GM21529 (cell line): ENCODE measurements around the gene THAP5.

Experiments
- ATAC-seq: cut with Tn5 transposase; IDR thresholded peaks from one replicate; pipeline ENCODE4 v1.9.1; 2021; ENCODE audit not compliant: unreplicated experiment

Gene THAP5

DNA sequence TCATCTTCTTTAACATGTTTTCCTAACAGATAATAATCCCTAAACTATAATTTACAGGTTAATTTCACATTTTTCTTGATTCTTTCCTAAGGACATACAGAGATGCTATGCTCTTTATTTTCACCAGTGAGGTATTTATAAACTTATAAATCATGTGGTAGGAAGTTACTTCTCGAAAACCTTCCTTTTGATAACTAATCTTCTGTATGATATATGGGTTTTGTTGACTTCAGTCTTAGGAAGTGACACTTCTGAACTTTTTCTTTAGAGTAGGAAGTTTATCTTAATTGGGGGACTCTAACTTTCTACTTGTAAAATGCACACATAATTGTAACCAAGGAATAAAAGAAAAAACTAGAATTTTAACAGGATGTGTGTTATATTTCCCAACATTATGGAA lies 33.8 kb downstream of the THAP5 start:
- no peak for ATAC-seq

DNA sequence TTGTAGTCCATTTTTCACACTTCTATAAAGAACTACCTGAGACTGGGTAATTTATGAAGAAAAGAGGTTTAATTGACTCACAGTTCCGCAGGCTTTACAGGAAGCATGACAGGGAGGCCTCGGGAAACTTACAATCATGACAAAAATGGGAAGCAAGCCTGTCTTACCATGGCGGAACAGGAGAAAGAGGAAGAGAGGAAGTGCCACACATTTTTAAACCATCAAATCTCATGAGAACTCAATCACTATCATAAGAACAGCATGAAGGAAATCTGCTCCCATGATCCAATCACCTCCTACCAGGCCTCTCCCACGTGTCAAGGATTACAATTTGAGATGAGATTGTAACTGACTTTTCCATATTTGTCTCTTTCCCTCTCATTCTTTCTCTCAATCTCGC lies 34.2 kb downstream of the THAP5 start:
- ATAC-seq: no peak

DNA sequence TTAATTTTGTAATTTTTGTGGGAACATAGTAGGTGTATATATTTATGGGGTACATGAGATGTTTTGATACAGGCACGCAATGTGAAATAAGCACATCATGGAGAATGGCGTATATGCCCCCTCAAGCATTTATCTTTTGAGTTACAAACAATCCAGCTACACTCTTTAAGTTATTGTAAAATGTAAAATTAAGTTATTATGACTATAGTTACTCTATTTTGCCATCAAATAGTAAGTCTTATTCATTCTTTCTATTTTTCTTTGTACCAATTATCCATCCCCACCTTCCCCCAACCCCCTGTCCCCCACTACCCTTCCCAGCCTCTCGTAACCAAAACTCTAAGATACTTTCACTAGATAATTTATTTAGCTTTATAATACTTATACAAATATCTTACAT lies 35.8 kb downstream of the THAP5 start:
- no peak for ATAC-seq

DNA sequence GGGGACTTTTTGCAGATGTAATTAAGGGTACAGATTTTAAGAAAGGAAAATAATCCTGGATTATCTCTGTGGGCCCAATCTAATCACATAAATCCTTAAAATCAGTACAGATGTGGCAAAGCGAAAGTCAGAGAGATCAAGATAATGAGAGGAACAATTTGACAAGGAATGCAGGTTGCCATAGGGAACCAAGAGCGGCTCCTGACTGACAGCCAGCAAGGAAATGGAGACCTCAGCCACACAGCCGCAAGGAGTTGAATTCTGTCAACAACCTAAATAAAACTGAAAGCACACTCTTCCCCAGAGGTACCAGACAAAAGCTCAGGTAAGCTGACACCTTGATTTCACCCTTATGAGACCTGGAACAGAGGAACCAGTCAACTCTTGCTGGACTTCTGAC lies 40.2 kb downstream of the THAP5 start:
- no peak for ATAC-seq

DNA sequence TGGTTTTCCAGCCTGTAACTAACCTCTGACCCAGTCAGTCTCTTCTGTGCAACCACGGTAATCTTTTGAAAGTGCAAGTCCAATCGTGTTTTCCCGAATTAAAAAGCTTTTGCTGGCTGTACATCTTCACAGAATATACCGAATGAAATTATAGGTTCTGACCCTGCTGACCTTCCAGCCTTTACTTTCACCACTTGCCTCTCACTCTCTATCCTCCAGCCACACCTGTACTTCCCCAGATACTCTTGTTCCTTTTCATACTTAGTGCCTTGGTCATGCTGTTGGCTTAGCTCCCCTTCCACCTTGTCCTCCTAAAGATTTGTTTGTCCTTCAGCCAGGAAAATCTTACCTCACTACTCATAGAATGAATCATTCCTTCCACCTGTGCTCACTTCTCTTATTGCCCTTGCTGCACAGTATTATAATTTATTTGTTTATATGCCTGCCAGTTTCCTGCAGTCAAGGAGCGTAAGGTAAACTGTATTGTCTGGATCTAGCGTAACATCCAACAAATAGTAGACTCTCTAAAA lies 41.3 kb downstream of the THAP5 start:
- ATAC-seq: no peak

DNA sequence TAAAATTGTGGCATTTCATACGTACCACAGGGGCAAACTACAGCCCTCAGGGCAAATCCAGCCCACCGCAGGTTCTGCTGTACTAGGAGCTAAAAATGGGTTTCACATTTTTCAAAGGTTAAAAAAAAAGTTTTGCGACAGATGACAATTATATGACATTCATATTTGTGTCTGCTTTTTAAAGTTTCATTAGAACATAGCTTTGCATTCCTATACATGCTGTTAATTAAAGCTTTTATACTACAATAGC lies 42.8 kb downstream of the THAP5 start:
- no peak for ATAC-seq

DNA sequence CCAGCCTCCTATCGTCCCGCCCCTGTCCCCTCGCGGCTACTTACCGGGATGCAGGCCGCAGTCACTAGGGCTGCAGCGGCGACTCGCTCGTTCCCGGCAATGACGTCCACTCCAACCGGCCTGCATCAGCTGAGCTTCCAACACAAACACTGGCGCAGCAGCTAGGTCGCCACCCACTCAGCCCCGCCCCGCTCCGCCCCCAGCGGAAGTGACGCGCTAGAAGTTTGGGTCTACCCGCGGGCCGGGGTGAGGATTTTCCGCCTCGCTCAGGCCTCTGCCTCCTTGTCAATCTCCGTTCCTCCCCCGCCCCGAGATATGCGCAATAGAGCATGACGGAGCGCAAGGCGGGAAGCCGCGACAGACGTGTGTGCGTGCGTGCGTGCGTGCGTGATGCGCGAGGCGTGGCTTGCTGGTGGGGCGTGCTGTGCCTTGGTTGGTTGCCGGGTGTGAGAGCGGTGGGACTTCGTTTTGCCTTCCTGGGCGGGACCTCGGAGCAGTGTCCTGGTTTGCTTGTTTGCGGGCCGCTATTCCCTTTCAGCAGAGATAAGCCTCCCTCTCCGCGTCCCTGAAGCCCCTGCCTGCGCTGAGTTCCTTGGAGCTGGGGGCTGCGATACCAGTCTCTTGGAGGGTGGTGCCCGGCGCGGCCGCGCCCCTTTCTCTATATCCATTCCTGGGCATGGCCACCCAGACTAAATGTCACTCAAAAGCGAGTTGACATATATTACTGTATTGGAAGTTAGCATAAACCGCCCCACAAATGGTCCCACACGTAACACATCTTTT lies 43.3 kb downstream of the THAP5 start, which contains the start of gene PNPLA8:
TSS of gene PNPLA8 (minus strand) at position 151 of the 783 bp plus-strand sequence. CDS start 10,644 bp downstream, outside the sequence.
- ATAC-seq: peak; percentile 91

DNA sequence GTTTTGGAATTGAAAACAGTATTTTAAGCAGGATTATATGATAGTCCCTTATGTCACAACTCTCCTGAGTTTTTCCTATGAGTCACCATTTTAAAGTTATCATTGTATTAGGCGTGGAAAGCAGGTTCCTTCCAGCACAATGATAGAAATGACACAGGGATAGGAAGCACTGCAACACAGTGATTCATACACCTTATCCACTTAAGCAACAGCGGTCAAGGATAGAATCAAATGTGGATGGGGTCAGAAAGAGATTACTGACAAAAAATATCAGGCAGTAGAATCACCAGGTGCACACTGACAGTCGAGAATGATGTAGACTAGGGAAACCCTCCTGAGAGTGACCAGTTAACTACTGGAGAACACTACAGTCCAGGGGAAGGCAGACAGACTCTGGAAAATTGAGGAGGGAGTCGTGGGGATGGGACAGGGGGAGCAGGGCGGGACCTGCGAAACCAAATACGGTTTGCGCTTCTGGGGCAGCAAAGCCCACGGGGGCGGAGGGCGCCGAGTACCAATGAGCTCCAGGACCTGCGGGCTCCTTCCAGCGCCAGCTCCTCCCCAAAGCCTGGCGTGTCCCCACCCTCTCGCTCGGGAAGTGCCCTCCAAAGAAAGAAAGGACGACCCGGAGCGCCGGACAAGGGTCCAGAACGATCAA lies 44.0 kb downstream of the THAP5 start:
- ATAC-seq: peak; percentile 53

DNA sequence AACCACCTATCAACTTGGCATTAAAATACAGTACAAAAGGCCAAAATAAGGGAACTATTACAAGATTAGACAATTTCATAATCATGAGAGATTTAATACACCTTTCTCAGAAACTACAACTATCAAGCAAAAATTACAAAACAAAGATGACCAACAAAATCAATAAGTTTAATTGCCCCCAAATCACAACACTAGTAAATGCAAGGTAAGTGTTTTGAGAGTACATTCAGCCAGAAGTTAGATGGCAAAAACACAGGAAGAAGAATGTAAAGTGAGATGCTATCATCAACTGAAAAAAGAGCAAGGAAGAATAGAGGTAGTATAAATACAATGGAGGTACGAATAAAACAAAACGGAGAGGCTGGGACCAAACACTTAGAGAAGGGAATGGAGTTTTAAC lies 46.7 kb downstream of the THAP5 start:
- no peak for ATAC-seq

DNA sequence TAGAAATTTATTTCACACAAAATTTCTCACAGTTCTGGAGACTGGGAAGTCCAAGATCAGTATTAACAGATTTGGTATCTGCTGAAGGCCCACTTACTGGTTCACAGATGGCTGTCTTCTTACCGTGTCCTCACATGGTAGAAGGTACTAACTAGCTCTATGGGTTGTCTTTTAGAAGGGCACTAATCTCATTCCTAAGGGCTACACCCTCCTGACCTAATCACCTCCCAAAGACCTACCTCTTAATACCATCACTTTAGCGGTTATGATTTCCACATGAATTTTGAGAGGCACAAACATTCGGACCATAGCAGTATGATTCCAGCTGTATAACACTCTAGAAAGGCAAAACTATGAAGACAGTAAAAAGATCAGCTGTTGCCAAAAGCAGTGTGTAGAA lies 51.6 kb downstream of the THAP5 start:
- no peak for ATAC-seq

DNA sequence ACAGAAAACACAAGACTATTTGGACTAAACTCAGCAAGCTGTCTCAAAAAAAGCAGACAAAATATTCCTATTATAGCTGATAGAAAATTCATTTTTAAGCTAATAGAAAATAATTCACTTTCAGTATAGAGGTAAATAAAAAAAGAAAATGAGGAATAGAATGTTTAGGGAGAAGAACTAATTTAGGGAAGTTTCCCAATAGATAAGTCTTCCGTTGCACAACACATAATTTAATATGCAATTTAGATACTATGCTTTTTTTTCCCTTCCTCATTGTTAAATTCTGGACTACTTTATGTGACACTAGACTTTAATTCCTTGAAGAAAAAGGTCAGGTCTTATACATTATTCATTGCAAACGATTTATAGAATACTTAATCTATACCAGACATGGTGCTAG lies 53.9 kb downstream of the THAP5 start:
- no peak for ATAC-seq

DNA sequence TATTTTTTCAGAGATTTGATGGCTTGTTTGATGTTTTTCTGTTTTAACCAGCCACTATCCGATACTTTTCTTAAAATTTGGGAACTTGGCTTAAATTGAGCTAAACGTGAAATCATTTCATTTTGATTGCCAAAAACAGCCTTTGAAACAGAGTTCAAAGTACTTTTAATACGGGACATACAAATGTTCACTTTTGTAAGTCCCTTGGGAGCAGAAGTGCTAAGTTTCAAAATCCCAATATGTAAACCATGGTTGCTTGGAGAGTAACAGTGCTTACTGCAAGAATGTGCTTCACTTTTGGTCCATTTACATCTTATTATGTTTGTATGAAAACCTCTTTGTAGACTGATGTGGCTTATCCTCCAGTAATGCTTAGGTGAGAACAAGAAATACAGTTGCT lies 54.5 kb downstream of the THAP5 start:
- no peak for ATAC-seq
